ENCODE data around the gene ACP2.
"Not testable (repeated sequence)": the region's sequence is repeated elsewhere in the genome, so short reads cannot be mapped to it uniquely, and the experiment has no call there.

The ACP2 gene

GRCh38 chr11:47243454-47243853 lies 5.2 kb downstream of the ACP2 start:
- DNase-seq (ENCODE audit: low read depth in 2 of 2): no peak

GRCh38 chr11:47242596-47243192 lies 5.9 kb downstream of the ACP2 start:
- no peak for DNase-seq (ENCODE audit: low read depth in 2 of 2)

DNA sequence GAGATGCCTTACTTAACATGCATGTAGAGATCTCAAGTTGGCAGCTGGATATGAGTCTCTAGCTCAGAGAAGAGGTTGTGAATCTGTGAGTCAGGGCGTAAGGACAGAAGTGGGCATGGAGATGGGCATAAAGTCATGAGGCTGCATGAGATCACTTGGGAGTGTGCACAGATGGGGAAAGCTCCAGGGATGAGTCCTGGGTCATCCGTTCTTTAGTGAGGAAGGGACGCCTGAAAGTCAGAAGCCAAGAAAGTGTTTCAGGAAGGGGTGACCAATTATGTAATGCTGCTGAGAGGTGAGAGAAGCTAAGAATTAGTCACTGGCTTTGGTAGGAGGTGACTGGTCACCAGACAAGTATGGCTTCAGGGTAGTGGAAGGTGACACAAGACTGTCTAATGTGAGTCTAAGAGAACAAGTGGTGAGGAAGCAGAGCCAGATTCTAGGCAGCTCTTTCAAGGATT lies 6.7 kb downstream of the ACP2 start:
- no peak for DNase-seq (ENCODE audit: low read depth in 2 of 2)

DNA sequence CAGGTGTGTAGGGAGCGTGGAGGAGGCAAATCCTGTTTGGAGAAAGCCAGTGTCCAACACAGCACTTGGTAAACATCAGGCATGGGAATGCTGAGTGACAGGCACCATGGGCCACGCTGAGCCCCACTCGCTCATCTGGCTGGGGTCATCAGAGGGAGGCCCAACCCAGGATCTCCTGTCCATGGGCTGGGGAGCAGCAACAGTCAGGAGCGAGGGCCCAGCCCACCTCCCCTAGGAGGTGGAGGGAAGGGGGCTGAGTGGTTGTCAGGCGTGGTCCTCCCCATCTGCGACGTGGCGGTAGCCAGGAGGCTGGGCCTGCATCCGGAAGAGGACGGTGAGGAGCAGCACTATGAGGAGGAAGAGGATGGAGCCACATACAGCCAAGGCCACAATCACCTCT lies 8.8 kb downstream of the ACP2 start:
- no peak for DNase-seq (ENCODE audit: low read depth in 2 of 2)

DNA sequence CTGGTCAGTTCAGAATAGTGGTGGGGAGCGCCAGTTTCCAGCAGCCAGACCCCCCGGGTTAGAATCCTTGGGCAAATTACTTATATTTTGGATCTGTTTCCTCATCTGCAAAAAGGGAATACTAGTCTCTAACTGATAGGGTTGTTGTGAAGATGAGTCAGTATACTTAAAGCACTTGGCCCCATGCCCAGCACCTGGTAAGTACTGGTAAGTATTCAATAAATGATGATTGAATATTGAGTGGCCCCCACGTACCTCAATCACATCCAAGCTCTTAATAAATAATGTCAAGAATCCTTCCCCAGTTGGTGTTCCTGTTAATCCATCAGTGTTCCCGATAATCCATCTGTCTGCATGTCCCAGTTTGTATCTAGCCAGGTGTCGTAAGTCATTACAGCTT lies 12.1 kb downstream of the ACP2 start:
- DNase-seq (ENCODE audit: low read depth in 2 of 2): no peak

GRCh38 chr11:47235163-47235562 lies 13.5 kb downstream of the ACP2 start:
- no peak for DNase-seq (ENCODE audit: low read depth in 2 of 2)

GRCh38 chr11:47234669-47235100 lies 13.9 kb downstream of the ACP2 start:
- no peak for DNase-seq (ENCODE audit: low read depth in 2 of 2)

- DNase-seq (ENCODE audit: low read depth in 2 of 2): no peak
Measured at GRCh38 chr11:47233989-47234668, 14.5 kb downstream of the ACP2 start.

DNA sequence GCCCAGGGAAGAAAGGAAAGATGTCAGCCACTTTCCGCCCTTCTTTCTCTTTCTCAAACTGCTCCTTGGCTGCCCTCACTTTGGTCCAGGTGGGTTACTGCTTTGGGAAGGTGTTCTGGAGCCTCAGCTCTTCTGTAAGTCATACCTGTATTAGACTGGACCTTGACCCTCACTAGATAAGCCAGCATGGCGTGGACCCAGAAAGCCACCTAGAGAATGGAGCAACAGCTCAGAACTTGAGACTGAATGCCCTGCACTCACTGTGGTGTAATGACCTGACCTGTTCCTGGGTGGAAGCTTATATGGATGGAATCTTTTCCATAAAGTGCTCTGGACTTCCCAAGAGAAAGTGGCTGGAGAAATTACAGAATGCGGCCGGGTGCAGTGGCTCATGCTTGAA lies 15.6 kb downstream of the ACP2 start:
- no peak for DNase-seq (ENCODE audit: low read depth in 2 of 2)

DNA sequence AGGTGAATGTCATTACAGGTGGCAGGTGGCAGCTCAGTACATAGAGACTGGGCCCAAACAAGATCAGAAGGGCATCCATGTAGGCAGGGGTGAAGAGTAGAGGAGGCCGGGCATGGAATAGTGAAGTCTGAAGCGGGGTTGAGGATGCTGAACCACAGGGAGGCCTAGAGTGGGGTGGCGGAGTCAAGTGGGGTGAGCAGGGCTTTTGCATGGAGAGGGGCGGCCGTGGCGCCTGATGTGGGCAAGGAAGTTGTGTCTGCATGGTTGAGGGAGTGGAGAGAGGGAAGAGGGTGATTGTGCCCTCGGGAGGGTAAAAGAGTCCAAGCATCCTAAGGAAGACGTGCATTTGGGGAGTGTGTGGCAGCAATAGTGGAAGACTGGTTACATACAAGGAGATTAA lies 19.5 kb downstream of the ACP2 start:
- DNase-seq (ENCODE audit: low read depth in 2 of 2): no peak

DNA sequence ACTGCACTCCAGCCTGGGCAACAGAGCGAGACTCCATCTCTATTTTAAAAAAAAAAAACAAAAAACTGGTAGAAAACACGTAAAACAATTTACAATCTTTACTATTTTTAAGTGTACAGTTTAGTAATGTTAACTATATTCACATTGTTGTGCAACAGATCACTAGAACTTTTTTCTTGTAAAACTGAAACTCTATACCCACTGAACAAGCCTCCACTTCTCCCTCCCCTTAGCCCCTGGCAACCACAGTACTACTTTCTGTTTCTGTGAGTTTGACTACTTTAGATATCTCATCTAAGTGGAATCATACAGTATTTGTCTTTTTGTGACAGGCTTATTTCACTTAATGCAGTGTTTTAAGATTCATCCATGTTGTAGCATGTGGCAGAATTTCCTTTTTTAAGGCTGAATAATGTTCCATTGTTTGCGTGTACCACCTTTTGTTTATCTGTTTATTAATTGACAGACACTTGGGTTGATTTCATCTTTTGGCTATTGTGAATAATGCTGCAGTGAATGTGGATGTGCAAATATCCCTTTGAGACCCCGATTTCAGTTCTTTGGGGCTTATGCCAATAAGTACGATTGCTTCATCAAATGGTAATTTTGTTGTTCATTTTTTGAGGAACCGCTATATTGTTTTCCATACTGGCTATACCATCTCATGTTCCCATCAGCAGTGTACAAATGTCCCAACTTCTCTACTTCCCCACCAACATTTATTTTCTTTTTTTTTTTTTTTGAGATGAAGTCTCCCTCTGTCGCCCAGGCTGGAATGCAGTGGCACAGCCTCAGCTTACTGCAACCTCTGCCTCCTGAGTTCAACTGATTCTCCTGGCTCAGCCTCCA lies 22.8 kb downstream of the ACP2 start:
- no peak for DNase-seq (ENCODE audit: low read depth in 2 of 2)

DNA sequence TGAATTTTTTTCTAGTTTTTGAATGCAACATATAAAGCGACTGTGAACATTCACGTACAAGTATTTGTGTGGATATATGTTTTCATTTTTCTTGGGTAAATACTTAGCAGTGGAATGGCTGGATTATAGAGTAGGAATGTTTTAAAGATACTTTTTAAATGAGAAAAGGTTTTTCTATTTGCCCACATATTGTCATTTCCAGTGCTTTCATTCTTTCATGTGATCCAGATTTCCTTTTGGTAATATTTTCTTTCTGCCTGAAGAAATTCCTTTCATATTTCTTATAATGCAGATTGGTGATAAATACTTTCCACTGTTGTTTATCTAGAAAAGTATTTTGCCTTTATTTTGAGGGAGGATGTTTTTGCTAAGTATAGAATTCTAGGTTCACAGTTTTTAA lies 25.9 kb downstream of the ACP2 start:
- no peak for DNase-seq (ENCODE audit: low read depth in 2 of 2)

DNA sequence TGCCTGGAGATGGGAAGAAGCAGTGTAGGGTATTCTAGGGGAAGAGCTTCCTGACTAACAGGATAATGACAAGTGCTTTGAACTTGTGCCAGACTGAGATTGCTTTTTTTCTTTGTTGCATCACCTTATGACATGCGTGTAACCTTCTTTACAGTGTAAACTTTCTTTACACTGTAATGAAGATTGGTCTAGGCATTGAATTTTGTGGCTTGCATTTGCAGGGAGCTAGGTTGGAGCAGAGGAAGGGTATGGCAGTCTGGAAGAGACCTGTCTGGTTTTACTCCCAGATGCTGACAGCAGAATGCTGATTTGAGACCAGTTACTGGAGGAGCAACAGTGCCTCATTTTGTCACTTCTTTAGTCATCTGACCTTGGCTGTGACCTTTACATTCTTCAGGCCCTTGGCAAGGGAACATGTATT lies 28.2 kb downstream of the ACP2 start:
- no peak for DNase-seq (ENCODE audit: low read depth in 2 of 2)

DNA sequence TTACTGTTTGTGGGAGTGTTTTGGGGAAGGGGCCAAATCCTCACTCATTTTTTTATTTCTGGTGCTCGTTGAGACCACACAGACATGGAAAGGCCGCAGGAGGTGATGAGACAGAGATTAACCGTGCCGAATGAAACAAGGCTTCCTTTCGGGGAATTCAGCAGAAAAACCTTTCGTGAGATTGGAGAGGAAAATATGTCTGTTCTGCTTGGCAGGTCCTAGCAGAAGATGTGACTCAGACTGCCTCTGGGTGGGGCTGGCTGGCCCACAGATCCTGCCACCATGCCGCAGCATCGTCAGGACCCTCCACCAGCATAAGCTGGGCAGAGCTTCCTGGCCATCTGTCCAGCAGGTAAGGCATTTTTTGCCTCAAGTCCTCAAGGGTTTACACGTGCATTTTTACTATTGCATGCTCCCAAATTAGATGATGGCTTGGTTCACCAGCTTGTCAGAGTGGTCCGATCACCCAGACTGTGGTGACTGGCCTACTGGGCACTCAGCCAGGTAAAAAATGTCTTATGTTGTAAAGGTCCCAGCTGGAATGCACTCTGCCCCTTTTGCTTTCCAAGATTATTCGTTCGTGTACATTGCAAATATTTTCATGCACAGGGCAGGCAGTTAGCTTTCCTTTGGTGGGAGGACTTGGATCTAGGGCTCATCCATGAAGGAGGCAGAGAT lies 32.4 kb downstream of the ACP2 start:
- peak; percentile 56 to 62 for DNase-seq (ENCODE audit: low read depth in 2 of 2)

DNA sequence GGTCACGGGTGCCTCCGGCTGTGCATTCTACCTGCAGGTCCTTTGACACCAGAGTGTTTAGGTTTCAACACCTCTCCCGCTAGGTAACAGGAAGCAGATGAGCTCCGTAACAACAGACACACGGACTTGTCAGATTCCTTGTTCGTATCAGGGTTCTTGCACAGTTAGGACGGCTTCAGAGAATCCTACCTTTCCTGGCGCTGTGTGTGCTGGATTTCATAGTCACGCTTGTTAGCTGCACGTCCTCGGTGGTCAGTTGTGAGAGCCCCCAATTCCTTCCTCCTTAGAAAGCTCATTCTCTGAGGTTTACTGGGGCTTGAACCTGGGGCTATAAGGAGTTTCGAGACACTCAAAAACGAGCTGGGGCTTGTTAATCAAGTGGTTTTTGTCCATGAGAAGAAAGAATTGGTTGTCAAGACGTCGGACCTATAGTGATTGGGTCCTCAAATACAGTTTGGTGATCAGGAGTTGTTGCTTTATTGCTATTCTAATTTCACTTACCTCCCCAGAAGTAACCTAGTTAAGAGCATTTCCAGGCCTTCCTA lies 33.2 kb downstream of the ACP2 start:
- DNase-seq (ENCODE audit: low read depth in 2 of 2): no peak

- DNase-seq (ENCODE audit: low read depth in 2 of 2): peak; percentile 78 to 82
Measured at GRCh38 chr11:47213950-47214565, 34.6 kb downstream of the ACP2 start.

GRCh38 chr11:47212938-47213337 lies 35.7 kb downstream of the ACP2 start:
- no peak for DNase-seq (ENCODE audit: low read depth in 2 of 2)

DNA sequence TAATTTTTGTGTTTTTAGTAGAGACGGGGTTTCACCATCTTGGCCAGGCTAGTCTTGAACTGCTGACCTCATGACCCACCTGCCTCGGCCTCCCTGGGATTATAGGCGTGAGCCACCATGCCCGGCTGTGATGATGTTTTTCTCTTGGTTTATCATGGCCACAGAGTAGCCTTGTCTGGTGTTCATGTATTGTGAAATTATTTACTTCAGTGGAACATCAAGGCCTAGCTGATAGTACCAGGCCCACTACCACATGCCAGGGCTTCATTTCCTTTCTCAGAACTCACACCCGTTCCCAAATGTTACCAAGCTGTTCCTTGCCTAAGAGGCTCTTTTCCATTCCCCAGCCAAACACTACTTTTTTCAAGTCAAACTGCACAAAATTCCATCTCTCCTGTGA lies 40.0 kb downstream of the ACP2 start:
- DNase-seq (ENCODE audit: low read depth in 2 of 2): no peak

DNA sequence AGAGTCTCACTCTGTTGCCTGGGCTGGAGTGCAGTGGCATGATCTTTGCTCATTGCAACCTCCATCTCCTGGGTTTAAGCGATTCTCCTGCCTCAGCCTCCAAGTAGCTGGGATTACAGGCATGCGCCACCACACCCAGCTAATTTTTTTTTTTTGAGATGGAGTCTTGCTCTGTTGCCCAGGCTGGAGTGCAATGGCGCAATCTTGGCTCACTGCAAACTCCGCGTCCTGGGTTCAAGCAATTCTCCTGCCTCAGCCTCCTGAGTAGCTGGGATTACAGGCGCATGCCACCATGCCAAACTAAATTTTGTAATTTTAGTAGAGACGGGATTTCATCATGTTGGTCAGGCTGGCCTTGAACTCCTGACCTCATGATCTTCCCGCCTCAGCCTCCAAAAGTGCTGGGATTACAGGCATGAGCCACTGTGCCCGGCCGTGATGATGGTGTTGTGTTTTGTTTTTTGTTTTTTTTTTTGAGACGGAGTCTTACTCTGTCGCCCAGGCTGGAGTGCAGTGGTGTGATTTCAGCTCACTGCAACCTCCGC lies 40.5 kb downstream of the ACP2 start:
- not testable (repeated sequence) for DNase-seq (ENCODE audit: low read depth in 2 of 2)

DNA sequence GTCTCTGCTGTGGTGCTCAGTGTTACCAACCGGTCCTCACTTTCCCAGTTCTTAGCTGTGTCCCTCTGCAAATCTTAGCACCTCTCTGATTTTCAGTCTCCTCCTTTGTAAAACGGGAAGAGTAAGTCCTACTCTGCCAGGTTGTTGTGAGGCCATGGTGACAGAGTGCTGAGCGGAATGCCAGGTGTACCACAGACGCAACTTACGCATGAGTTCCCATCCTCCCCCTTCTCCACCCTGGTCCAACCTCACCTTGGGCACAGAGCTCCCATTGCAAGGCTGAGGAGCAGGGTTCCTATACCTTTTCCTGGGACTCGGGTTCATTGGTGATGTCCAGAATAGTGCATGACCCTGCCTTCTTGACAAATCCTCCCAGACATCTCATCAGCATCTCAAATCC lies 41.2 kb downstream of the ACP2 start:
- no peak for DNase-seq (ENCODE audit: low read depth in 2 of 2)

DNA sequence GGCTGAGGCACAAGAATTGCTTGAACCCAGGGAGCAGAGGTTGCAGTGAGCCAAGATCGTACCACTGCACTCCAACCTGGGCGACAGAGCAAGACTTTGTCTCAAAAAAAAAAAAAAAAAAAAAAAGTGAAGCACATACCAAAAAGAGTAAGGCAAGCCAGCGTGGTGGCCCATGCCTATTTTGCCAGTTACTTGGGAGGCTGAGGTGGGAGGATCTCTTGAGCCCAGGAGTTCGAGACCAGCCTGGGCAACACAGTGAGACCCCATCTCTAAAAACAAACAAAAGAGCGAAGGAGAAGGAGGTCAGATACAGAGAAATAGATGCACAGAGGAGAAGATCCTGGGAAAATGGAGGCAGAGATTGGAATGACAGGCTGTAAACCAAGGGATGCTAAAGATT lies 42.0 kb downstream of the ACP2 start:
- DNase-seq (ENCODE audit: low read depth in 2 of 2): not testable (repeated sequence)

All from stimulated activated CD4-positive, alpha-beta T cell treated with anti-CD3 and anti-CD28 coated beads, Interleukin-15, amount 100 ng/mL, for 48 hours (primary cell).